ENCODE measurements around the gene RPTOR. TPM values are rescaled to one million over a fixed set of nuclear protein-coding genes. Genes with fewer than 3 reads are reported as not detected.

RPTOR gene
- total and polyA plus RNA-seq, 10 of the 15 experiments (the other 5 are each of a cell fraction or from before 2014, with no cell fraction given) = 0.18 to 32.1 (median 7.8) TPM

- TF ChIP-seq CEBPZ (IDR thresholded peaks at IDR 0.05; ENCODE audit: low read depth, low read length) (no peak), NFXL1 (IDR thresholded peaks at IDR 0.05; ENCODE audit: borderline replicate concordance) (no peak), ZNF24 (IDR thresholded peaks at IDR 0.05) (no peak), SPI1 (IDR thresholded peaks at IDR 0.05; ENCODE audit: borderline replicate concordance, insufficient read depth, low read depth, low read length) (peak; percentile 48; the same call in 1 of the 2 replicates), EED (IDR thresholded peaks at IDR 0.05; ENCODE audit: low read depth) (no peak), SREBF2 (IDR thresholded peaks at IDR 0.05; ENCODE audit: low read length) (no peak), WRNIP1 (IDR thresholded peaks at IDR 0.05; ENCODE audit: borderline replicate concordance, low read depth, low read length) (no peak), RELB (IDR thresholded peaks at IDR 0.05; ENCODE audit: low read depth) (no peak), POLR2A (IDR thresholded peaks at IDR 0.05; ENCODE audit: low read depth, low read length) (no peak), CEBPB (IDR thresholded peaks at IDR 0.05; ENCODE audit: borderline replicate concordance in 1 of 2, low read depth in 2 of 2, low read length in 2 of 2) (no peak), SRF (IDR thresholded peaks at IDR 0.05; ENCODE audit: low read depth in 2 of 2, low read length in 2 of 2) (no peak), NR2F1 (conservative IDR thresholded peaks at IDR 0.05) (0 out of 2 replicates have a peak, but pooled peaks have one; percentile 28), RUNX3 (IDR thresholded peaks at IDR 0.05; ENCODE audit: low read length) (peak; percentile 72), IKZF1 (conservative IDR thresholded peaks at IDR 0.05) (peak; percentile 28; the same call in 1 of the 2 replicates), STAT3 (IDR thresholded peaks at IDR 0.05; ENCODE audit: low read depth, low read length) (no peak), DPF2 (IDR thresholded peaks at IDR 0.05) (no peak), POLR2AphosphoS2 (IDR thresholded peaks at IDR 0.05; ENCODE audit: low read depth, low read length) (no peak), GABPA (IDR thresholded peaks at IDR 0.05; ENCODE audit: low read depth) (no peak)
Observed at GRCh38 chr17:80673152-80673920, 128.7 kb downstream of the RPTOR start (continued).
